OCI-LY1 (cell line): ENCODE results near the gene FNDC5.

Experiments
- EZH2 ChIP-seq: fragments of 200-600 bp; sonication (generic), shearing (Covaris generic); IDR thresholded peaks from 2 replicates; pipeline ENCODE4 v1.8.0; 2017; ENCODE audit warnings: borderline replicate concordance, mixed run types, mild to moderate bottlenecking, antibody characterized with exemption, low read length, moderate library complexity, mixed read lengths
- TF ChIP-seq, protein P1 (sequence below): fragments of 200-600 bp; sonication (generic), shearing (Covaris generic); IDR thresholded peaks from 2 replicates; pipeline ENCODE4 v1.5.1; 2017; ENCODE audit warnings: mild to moderate bottlenecking, antibody characterized with exemption, low read length, moderate library complexity, mixed read lengths

DNA sequence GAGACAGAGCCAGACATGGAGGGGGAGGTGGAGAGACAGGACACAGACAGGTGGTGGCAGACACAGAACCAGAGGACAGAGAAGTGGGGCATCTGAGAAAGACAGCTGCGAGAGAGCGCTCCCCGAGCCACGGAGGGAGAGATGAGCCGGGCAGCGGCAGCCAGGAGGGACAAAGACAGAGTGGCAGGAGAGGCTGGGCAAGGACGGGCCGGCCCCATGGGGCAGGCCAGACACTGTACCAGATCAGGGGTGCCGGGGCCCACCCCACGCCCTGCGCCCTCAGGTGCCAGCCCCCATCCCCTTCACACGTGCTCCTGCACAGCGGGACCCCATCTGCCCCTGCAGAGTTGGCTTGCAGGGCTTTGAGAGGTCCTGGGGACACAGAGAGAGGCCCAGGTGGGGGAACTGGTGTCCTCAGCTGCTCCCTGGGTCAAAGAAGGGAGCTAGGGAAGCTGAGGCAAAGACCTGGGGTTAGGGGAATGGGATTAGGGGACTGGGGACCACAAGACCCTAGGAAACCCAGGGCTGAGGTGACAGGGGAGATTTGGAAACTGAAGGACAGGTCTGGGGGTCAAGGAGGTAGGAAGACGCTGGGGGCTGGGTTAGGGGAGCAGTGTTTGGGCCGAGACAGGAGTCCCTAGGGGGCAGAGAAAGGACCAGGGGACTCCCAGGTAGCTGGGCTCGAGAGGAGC is 643 bp downstream of the FNDC5 start:
- TF ChIP-seq, protein P1, sequence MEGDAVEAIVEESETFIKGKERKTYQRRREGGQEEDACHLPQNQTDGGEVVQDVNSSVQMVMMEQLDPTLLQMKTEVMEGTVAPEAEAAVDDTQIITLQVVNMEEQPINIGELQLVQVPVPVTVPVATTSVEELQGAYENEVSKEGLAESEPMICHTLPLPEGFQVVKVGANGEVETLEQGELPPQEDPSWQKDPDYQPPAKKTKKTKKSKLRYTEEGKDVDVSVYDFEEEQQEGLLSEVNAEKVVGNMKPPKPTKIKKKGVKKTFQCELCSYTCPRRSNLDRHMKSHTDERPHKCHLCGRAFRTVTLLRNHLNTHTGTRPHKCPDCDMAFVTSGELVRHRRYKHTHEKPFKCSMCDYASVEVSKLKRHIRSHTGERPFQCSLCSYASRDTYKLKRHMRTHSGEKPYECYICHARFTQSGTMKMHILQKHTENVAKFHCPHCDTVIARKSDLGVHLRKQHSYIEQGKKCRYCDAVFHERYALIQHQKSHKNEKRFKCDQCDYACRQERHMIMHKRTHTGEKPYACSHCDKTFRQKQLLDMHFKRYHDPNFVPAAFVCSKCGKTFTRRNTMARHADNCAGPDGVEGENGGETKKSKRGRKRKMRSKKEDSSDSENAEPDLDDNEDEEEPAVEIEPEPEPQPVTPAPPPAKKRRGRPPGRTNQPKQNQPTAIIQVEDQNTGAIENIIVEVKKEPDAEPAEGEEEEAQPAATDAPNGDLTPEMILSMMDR: no peak
- no peak for TF ChIP-seq EZH2
